HG03575 (cell line): ENCODE results near the gene SETBP1.

ENCODE experiments used
- ATAC-seq: cut with Tn5 transposase; IDR thresholded peaks from one replicate; pipeline ENCODE4 v1.9.1; 2021; ENCODE audit not compliant: unreplicated experiment, insufficient number of reproducible peaks, low FRiP score; ENCODE audit errors: extremely low read depth

SETBP1 gene

GRCh38 chr18:44998360-44998759 lies 317.7 kb downstream of the SETBP1 start:
- no peak for ATAC-seq

- ATAC-seq: no peak
Measured at GRCh38 chr18:45004546-45005080, 323.9 kb downstream of the SETBP1 start.

GRCh38 chr18:45006934-45007333 lies 326.2 kb downstream of the SETBP1 start:
- no peak for ATAC-seq

GRCh38 chr18:45007531-45007930 lies 326.8 kb downstream of the SETBP1 start:
- no peak for ATAC-seq

GRCh38 chr18:45008694-45009413 lies 328.2 kb downstream of the SETBP1 start:
- no peak for ATAC-seq

GRCh38 chr18:45009756-45010155 lies 329.1 kb downstream of the SETBP1 start:
- no peak for ATAC-seq

GRCh38 chr18:45012286-45012685 lies 331.6 kb downstream of the SETBP1 start:
- ATAC-seq: no peak

GRCh38 chr18:45014047-45014501 lies 333.4 kb downstream of the SETBP1 start:
- ATAC-seq: no peak

GRCh38 chr18:45015788-45016128 lies 335.1 kb downstream of the SETBP1 start:
- ATAC-seq: no peak

- ATAC-seq: no peak
Measured at GRCh38 chr18:45019469-45019868, 338.8 kb downstream of the SETBP1 start.

- no peak for ATAC-seq
Measured at GRCh38 chr18:45023519-45023918, 342.8 kb downstream of the SETBP1 start.

GRCh38 chr18:45024357-45025088 lies 343.8 kb downstream of the SETBP1 start:
- ATAC-seq: no peak

GRCh38 chr18:45025089-45025450 lies 344.4 kb downstream of the SETBP1 start:
- ATAC-seq: no peak

GRCh38 chr18:45026162-45026561 lies 345.5 kb downstream of the SETBP1 start:
- no peak for ATAC-seq

GRCh38 chr18:45034179-45034578 lies 353.5 kb downstream of the SETBP1 start:
- no peak for ATAC-seq

- no peak for ATAC-seq
Measured at GRCh38 chr18:45037618-45038017, 356.9 kb downstream of the SETBP1 start.

GRCh38 chr18:45039376-45039775 lies 358.7 kb downstream of the SETBP1 start:
- ATAC-seq: no peak

- ATAC-seq: no peak
Measured at GRCh38 chr18:45040879-45041278, 360.2 kb downstream of the SETBP1 start.

- no peak for ATAC-seq
Measured at GRCh38 chr18:45044787-45045186, 364.1 kb downstream of the SETBP1 start.

- no peak for ATAC-seq
Measured at GRCh38 chr18:45046228-45046627, 365.5 kb downstream of the SETBP1 start.
